Caco-2 (cell line): Measurements from ENCODE around the gene FOXF1. TPM values are rescaled to one million over a fixed set of nuclear protein-coding genes. Genes with fewer than 3 reads are reported as not detected.

ENCODE experiments used
- BruUV-seq: library from RNA; stranded (reverse); fragments of 400-500 nt; replicated peaks from 2 replicates; lab custom pipeline; 2021; lab: Mats Ljungman, UMichigan
- CTCF ChIA-PET: fragments of 300-600 bp; sonication (Branson Sonifier 250); formaldehyde crosslinking; loops from one replicate; lab custom pipeline; 2022; ENCODE audit warnings: antibody characterized with exemption; lab: Charles Lee
- POLR2A ChIA-PET: fragments of 300-600 bp; sonication (Branson Sonifier 250); formaldehyde crosslinking; loops from one replicate; lab custom pipeline; 2022; ENCODE audit warnings: antibody characterized with exemption; lab: Charles Lee
- DNase-seq, 2 experiments: peaks; one replicate each; pipeline versions ENCODE4 v3.0.0 to v3.0.0-alpha.2; 2020 to 2022
- H3K27me3 ChIP-seq: replicated peaks from 2 replicates; pipeline ENCODE4 v1.6.0; 2011; ENCODE audit warnings: low read length; ENCODE audit not compliant: control insufficient read depth, insufficient read depth
- H3K36me3 ChIP-seq: 2 replicates; pipeline ENCODE4 v1.5.1; 2011; ENCODE audit warnings: low read length; ENCODE audit not compliant: control insufficient read depth, insufficient read depth
- H3K4me1 ChIP-seq: fragments of 250-450 bp; sonication (Bioruptor Pico); 2 replicates; pipeline ENCODE4 v1.5.1; 2020; ENCODE audit warnings: mild to moderate bottlenecking
- H3K4me3 ChIP-seq: 2 replicates; pipeline ENCODE4 v1.5.1; 2011; ENCODE audit warnings: low read depth, mild to moderate bottlenecking, control low read depth, low read length
- H3K9me3 ChIP-seq: fragments of 250-450 bp; sonication (Bioruptor Pico); 2 replicates; pipeline ENCODE4 v1.5.1; 2020; ENCODE audit warnings: mild to moderate bottlenecking, moderate library complexity
- H3K27ac Mint-ChIP-seq: one replicate; pipeline ENCODE4 v1.8.0; 2022; ENCODE audit warnings: mixed read lengths; ENCODE audit not compliant: unreplicated experiment
- H3K27me3 Mint-ChIP-seq: one replicate; pipeline ENCODE4 v1.8.0; 2022; ENCODE audit warnings: mixed read lengths; ENCODE audit not compliant: insufficient read depth, unreplicated experiment
- H3K36me3 Mint-ChIP-seq: one replicate; pipeline ENCODE4 v1.8.0; 2022; ENCODE audit warnings: mild to moderate bottlenecking, mixed read lengths; ENCODE audit not compliant: insufficient read depth, unreplicated experiment
- H3K4me1 Mint-ChIP-seq: one replicate; pipeline ENCODE4 v1.8.0; 2022; ENCODE audit warnings: low read depth, mixed read lengths; ENCODE audit not compliant: unreplicated experiment
- H3K4me3 Mint-ChIP-seq: one replicate; pipeline ENCODE4 v1.8.0; 2022; ENCODE audit warnings: mild to moderate bottlenecking, moderate library complexity, mixed read lengths; ENCODE audit not compliant: unreplicated experiment
- H3K9me3 Mint-ChIP-seq: one replicate; pipeline ENCODE4 v1.8.0; 2022; ENCODE audit warnings: mixed read lengths; ENCODE audit not compliant: unreplicated experiment
- intact Hi-C: fragments of 100-400 bp; cut with micrococcal nuclease; formaldehyde crosslinking; loops from one replicate; pipeline ENCODE4 v1.10.0; 2022; ENCODE audit not compliant: unreplicated experiment
- total RNA-seq: library from RNA; stranded (reverse); gene quantifications from 2 replicates; pipeline ENCODE4 v1.2.3, GENCODE V29; 2022
- TF ChIP-seq, protein P1 (sequence below), 2 experiments: fragments of 200-600 bp in 1 of 2; IDR thresholded peaks; 1 replicate in 1 of 2; 2 replicates in 1 of 2; pipeline versions ENCODE4 v1.5.1 to v1.8.0; 2011 to 2022; ENCODE audit warnings: antibody characterized with exemption in 1 of 2, control low read depth in 1 of 2, inconsistent platforms in 1 of 2, low read depth in 1 of 2, low read length in 1 of 2, mild to moderate bottlenecking in 1 of 2, moderate library complexity in 1 of 2; ENCODE audit not compliant: insufficient read depth in 1 of 2, severe bottlenecking in 1 of 2, unreplicated experiment in 1 of 2

FOXF1 gene
- total RNA-seq, 1 experiment from 2014 or later: 0.09 TPM

DNA sequence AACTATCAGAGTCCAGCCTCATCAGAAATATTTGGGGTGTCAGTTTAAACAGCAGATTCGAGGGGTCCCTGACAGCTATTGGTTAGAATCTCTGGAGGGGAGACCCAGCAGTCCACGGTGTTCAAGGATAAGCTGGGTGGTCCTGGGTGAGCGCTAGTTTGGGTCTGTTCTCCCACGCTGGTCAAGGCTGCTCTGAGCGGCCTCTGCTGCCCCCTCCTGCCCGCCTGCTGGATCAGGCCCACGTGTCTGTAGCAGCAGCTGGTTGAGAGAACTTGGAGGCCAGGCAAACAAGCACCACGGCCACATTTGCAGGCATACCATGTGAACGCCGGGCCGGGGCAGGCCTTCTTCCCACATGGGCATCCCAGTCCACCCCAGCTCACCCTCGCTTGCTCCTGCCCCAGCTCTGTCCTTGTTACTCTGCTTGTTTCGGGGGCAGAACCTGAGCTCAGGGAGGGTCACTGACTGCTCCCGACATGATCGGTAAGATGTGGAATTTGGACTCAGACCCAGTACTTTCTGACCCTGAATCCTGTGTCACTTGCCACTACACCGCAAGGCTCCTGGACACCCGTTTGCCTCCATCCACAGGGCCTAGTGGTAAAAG lies 7.4 kb downstream of the FOXF1 start:
- Histone ChIP-seq H3K4me3 (no peak overlapping the region), H3K4me1 (no peaks in the 10 kb centered on the region), H3K9me3 (no peaks in the 10 kb centered on the region), H3K27me3 (peaks cover 1% of the 10 kb centered on the region; the same call in 1 of the 2 replicates), H3K36me3 (no peaks in the 10 kb centered on the region)
- no peaks in the 10 kb centered on the region for H3K9me3 Mint-ChIP-seq
- H3K4me1 Mint-ChIP-seq: no peaks in the 10 kb centered on the region
- no peaks in the 10 kb centered on the region for H3K36me3 Mint-ChIP-seq
- H3K27ac Mint-ChIP-seq: no peak overlapping the region
- no peak overlapping the region for H3K4me3 Mint-ChIP-seq
- intact Hi-C loops: loop anchor here (1.0 to 5.0 kb wide), 2 partner anchors 177 to 700 kb away; no protein-coding TSS in a partner anchor
- BruUV-seq: no TSS peak
- peaks cover 26% of the 10 kb centered on the region for H3K27me3 Mint-ChIP-seq
- DNase-seq: peak; percentile 74 to 76
- TF ChIP-seq, protein P1, sequence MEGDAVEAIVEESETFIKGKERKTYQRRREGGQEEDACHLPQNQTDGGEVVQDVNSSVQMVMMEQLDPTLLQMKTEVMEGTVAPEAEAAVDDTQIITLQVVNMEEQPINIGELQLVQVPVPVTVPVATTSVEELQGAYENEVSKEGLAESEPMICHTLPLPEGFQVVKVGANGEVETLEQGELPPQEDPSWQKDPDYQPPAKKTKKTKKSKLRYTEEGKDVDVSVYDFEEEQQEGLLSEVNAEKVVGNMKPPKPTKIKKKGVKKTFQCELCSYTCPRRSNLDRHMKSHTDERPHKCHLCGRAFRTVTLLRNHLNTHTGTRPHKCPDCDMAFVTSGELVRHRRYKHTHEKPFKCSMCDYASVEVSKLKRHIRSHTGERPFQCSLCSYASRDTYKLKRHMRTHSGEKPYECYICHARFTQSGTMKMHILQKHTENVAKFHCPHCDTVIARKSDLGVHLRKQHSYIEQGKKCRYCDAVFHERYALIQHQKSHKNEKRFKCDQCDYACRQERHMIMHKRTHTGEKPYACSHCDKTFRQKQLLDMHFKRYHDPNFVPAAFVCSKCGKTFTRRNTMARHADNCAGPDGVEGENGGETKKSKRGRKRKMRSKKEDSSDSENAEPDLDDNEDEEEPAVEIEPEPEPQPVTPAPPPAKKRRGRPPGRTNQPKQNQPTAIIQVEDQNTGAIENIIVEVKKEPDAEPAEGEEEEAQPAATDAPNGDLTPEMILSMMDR (IDR thresholded peaks at IDR 0.05; ENCODE audit: insufficient read depth in 1 of 2, low read depth in 1 of 2, low read length in 1 of 2, severe bottlenecking in 1 of 2, unreplicated experiment in 1 of 2): peak; percentile 86 to 96
- ChIA-PET POLR2A (no interaction called here), CTCF (interaction anchor here (0.6 to 2.3 kb wide), 12 partner anchors 175 to 755 kb away, joined by 3 to 18 read pairs (median 5); no protein-coding TSS in a partner anchor)

DNA sequence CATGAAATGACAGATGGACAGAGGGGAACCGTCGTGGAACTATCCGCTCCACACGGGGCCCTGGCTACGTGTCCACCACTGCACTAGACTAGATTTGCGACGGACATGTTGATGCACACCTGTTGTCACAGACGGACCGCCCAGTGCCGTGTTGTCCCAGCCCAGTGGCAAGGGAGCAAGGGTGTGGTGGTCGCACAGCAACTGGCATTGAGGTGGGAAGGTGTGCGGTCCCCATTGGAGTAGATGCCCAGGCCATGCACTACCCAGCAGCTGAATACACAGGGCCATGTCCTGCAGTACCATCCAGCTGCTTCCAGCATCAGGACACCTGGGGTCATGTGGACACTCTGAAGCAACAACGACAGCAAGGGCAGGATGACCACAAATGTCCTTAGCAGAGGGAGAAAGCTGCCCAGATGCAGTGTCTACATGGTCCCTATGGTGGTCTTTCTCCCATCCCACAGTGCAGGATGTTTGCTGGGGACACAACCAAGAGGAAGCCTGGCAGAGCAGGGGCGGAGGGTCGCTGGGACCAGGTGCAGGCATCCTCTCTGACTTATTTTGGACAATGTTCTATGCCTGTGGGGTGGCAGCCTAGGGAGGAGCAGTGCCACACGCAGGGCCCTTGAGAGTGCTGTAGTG lies 8.8 kb downstream of the FOXF1 start:
- no TSS peak for BruUV-seq
- Histone ChIP-seq H3K27me3 (peaks cover 1% of the 10 kb centered on the region; the same call in 1 of the 2 replicates), H3K4me3 (no peak overlapping the region), H3K36me3 (no peaks in the 10 kb centered on the region), H3K9me3 (no peaks in the 10 kb centered on the region), H3K4me1 (no peaks in the 10 kb centered on the region)
- ChIA-PET CTCF (interaction anchor here (1.0 to 2.1 kb wide), 3 partner anchors 178 to 436 kb away, joined by 3 to 5 read pairs (median 4); no protein-coding TSS in a partner anchor), POLR2A (no interaction called here)
- no peak for DNase-seq
- Mint-ChIP-seq H3K9me3 (no peaks in the 10 kb centered on the region), H3K4me3 (no peak overlapping the region), H3K27me3 (peaks cover 25% of the 10 kb centered on the region), H3K4me1 (no peaks in the 10 kb centered on the region), H3K36me3 (no peaks in the 10 kb centered on the region), H3K27ac (no peak overlapping the region)
- TF ChIP-seq, protein P1 (IDR thresholded peaks at IDR 0.05; ENCODE audit: insufficient read depth in 1 of 2, low read depth in 1 of 2, low read length in 1 of 2, severe bottlenecking in 1 of 2, unreplicated experiment in 1 of 2): no peak
- intact Hi-C loops: loop anchor here (5.0 kb wide), 1 partner anchor 702 kb away; no protein-coding TSS in a partner anchor

DNA sequence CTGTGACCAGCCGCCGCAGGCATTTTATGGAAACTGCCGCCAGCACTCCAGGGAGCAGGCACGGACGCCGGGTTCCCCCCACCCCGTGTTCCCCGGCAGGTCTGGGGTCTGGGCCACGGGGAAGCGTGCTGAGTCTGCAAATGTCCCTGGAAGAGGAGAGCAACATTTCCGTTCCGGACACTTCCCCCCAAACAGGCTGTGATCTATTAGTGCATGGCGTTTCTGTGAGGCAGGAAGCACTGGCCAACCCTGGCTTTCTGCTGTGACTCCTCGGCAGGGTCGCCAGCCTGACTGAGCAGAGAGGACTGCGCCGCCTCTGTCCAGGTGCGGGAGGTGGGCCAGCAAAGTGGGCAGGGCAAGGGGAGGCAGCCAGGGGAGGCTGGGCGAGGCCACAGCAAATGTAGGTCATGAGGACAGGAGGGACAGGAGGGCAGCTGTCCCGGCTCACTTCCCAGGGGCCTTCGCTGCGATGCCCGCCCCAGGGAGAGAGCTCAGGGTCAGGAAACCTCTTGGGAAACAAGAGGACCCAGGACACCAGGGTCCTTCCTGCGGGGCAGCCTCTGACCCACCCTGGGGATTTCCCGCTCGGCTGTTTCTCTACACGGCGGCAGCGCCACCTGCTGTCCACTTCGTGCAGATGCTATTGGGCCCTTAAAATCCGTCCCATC lies 9.5 kb downstream of the FOXF1 start:
- intact Hi-C loops: loop anchor here (1.0 to 5.0 kb wide), 2 partner anchors 446 to 702 kb away; no protein-coding TSS in a partner anchor
- Mint-ChIP-seq H3K27me3 (peaks cover 20% of the 10 kb centered on the region), H3K36me3 (no peaks in the 10 kb centered on the region), H3K9me3 (no peaks in the 10 kb centered on the region), H3K4me3 (no peak overlapping the region), H3K4me1 (no peaks in the 10 kb centered on the region), H3K27ac (no peak overlapping the region)
- no peaks in the 10 kb centered on the region for H3K9me3 ChIP-seq
- peak; percentile 67 to 77 for DNase-seq
- H3K36me3 ChIP-seq: no peaks in the 10 kb centered on the region
- peaks cover 1% of the 10 kb centered on the region; the same call in 1 of the 2 replicates for H3K27me3 ChIP-seq
- TF ChIP-seq, protein P1 (IDR thresholded peaks at IDR 0.05; ENCODE audit: insufficient read depth in 1 of 2, low read depth in 1 of 2, low read length in 1 of 2, severe bottlenecking in 1 of 2, unreplicated experiment in 1 of 2): peak; percentile 94 to 96
- no peaks in the 10 kb centered on the region for H3K4me1 ChIP-seq
- no peak overlapping the region for H3K4me3 ChIP-seq
- CTCF ChIA-PET: interaction anchor here (2.1 kb wide), 1 partner anchor 179 kb away, joined by 5 read pairs; no protein-coding TSS in a partner anchor
- BruUV-seq: no TSS peak
- POLR2A ChIA-PET: no interaction called here
